Endothelial cell (in vitro differentiated cells): ENCODE measurements around the gene PITHD1. TPM values are rescaled to one million over a fixed set of nuclear protein-coding genes. Genes with fewer than 3 reads are reported as not detected.
A peak's percentile ranks its signal among the peaks of the same experiment; 100 is the strongest.
"Not testable (repeated sequence)": the region's sequence is repeated elsewhere in the genome, so short reads cannot be mapped to it uniquely, and the experiment has no call there.

Experiments
- DNase-seq: peaks from one replicate; pipeline ENCODE4 v3.0.0; 2021; ENCODE audit warnings: low spot score
- H3K27ac Mint-ChIP-seq: one replicate; pipeline ENCODE4 v1.8.0; 2021; ENCODE audit warnings: mixed read lengths, inconsistent platforms; ENCODE audit not compliant: unreplicated experiment
- H3K27me3 Mint-ChIP-seq: one replicate; pipeline ENCODE4 v1.8.0; 2021; ENCODE audit warnings: mild to moderate bottlenecking, moderate library complexity, mixed read lengths, inconsistent platforms; ENCODE audit not compliant: unreplicated experiment
- H3K36me3 Mint-ChIP-seq: one replicate; pipeline ENCODE4 v1.8.0; 2021; ENCODE audit warnings: mild to moderate bottlenecking, low read depth, mixed read lengths, inconsistent platforms; ENCODE audit not compliant: unreplicated experiment
- H3K4me1 Mint-ChIP-seq: one replicate; pipeline ENCODE4 v1.8.0; 2021; ENCODE audit warnings: mild to moderate bottlenecking, mixed read lengths, inconsistent platforms; ENCODE audit not compliant: unreplicated experiment
- H3K4me3 Mint-ChIP-seq: one replicate; pipeline ENCODE4 v1.8.0; 2021; ENCODE audit warnings: mild to moderate bottlenecking, mixed read lengths, inconsistent platforms; ENCODE audit not compliant: unreplicated experiment
- H3K9me3 Mint-ChIP-seq: one replicate; pipeline ENCODE4 v1.8.0; 2021; ENCODE audit warnings: mixed read lengths, inconsistent platforms; ENCODE audit not compliant: unreplicated experiment
- total RNA-seq: library from RNA; stranded (reverse); fragmentation: NEBNext Ultra II Directional; extraction: Animal tissue kit (Norgen Biotek cat#: 25700); gene quantifications from one replicate; pipeline ENCODE4 v1.2.1, GENCODE V29; 2021; ENCODE audit not compliant: unreplicated experiment
- TF ChIP-seq, protein P1 (sequence below): fragments of 200-600 bp; sonication (generic); IDR thresholded peaks from one replicate; pipeline ENCODE4 v1.5.0; 2021; ENCODE audit warnings: antibody characterized with exemption; ENCODE audit not compliant: unreplicated experiment

PITHD1 gene
- total RNA-seq, 1 donor from 2014 or later: 35.4 TPM

DNA sequence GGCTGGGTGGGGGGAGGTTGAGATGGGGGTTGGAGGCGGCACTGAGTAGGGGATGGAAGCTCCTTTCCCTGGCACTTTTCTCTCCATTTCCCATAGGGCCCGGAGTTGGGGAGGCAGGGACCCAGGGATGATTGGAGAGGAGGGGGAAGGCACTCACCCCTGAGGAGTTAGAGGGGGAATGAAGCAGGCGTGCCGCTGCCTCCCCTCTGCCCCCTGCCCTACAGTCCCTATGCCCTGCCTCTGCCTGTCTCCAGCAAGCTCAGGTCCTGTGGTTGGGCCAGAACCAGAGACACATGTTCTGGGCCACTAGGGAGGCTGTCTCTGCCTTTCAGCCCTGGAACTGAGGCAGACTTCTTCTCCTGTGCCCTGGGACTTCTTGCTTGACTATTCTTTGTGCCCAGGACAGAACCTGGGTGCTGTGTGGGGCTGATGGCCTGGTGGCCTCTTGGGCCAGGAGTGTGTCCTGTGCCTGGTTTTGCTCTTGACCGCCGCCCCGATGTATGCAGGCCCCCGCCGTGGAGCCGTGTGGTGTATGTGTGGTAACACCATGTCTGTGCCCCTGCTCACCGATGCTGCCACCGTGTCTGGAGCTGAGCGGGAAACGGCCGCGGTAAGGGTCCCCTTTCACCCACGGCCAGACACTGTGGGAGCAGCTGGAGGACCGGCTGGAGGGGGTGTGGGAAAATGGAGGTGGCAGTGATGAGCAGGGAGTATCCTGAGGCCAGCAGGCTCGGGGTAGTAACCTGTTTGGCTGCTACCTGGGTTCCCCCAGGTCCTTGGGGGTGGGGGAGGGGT lies 14.1 kb downstream of the PITHD1 start:
- Mint-ChIP-seq H3K27ac (peak overlapping the region; percentile 30), H3K9me3 (no peaks in the 10 kb centered on the region), H3K4me1 (peaks cover 14% of the 10 kb centered on the region), H3K36me3 (peaks cover 6% of the 10 kb centered on the region), H3K4me3 (peak overlapping the region; percentile 99), H3K27me3 (peaks cover 9% of the 10 kb centered on the region)
- DNase-seq: no peak
- TF ChIP-seq, protein P1, sequence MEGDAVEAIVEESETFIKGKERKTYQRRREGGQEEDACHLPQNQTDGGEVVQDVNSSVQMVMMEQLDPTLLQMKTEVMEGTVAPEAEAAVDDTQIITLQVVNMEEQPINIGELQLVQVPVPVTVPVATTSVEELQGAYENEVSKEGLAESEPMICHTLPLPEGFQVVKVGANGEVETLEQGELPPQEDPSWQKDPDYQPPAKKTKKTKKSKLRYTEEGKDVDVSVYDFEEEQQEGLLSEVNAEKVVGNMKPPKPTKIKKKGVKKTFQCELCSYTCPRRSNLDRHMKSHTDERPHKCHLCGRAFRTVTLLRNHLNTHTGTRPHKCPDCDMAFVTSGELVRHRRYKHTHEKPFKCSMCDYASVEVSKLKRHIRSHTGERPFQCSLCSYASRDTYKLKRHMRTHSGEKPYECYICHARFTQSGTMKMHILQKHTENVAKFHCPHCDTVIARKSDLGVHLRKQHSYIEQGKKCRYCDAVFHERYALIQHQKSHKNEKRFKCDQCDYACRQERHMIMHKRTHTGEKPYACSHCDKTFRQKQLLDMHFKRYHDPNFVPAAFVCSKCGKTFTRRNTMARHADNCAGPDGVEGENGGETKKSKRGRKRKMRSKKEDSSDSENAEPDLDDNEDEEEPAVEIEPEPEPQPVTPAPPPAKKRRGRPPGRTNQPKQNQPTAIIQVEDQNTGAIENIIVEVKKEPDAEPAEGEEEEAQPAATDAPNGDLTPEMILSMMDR: no peak

DNA sequence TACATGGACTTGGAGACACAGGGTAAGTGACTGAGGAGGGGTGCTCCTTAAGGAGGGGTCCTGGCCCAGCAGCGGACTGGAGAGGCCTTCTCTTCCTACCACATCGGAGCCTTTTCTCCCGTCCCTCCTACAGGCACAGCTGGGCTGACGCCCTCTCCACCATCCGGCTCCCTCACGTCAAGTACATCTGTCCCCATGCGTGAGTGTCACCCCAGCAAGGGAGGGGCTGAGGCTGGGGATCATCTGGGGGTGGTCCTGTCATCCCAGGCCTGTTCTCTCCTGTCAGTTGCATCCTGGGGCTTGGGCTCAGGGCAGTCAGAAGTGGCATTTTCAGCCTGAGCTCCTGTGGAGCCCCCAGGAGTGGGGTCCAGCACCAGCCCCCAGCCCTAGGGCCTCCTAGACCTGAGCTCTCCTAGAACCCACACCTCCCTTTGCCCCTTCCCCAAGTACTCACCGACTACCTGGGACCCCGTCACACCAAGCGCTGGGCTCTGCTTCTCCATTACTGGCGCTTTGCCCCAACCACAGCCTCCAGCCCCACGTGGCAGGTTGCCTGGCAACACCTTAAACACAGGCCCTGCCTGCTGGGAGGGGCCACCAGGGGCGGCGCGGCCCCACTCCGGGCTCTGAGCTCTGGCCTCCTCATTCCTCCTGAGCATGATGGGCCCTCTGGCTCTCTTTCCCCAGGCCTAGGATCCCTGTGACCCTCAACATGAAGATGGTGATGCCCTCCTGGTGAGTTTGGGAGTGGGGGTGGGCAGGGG lies 15.0 kb downstream of the PITHD1 start:
- Mint-ChIP-seq H3K4me1 (peaks cover 14% of the 10 kb centered on the region), H3K9me3 (no peaks in the 10 kb centered on the region), H3K36me3 (peaks cover under 1% of the 10 kb centered on the region), H3K27ac (no peak overlapping the region), H3K4me3 (no peak overlapping the region), H3K27me3 (peaks cover 9% of the 10 kb centered on the region)
- no peak for DNase-seq
- TF ChIP-seq, protein P1: no peak

DNA sequence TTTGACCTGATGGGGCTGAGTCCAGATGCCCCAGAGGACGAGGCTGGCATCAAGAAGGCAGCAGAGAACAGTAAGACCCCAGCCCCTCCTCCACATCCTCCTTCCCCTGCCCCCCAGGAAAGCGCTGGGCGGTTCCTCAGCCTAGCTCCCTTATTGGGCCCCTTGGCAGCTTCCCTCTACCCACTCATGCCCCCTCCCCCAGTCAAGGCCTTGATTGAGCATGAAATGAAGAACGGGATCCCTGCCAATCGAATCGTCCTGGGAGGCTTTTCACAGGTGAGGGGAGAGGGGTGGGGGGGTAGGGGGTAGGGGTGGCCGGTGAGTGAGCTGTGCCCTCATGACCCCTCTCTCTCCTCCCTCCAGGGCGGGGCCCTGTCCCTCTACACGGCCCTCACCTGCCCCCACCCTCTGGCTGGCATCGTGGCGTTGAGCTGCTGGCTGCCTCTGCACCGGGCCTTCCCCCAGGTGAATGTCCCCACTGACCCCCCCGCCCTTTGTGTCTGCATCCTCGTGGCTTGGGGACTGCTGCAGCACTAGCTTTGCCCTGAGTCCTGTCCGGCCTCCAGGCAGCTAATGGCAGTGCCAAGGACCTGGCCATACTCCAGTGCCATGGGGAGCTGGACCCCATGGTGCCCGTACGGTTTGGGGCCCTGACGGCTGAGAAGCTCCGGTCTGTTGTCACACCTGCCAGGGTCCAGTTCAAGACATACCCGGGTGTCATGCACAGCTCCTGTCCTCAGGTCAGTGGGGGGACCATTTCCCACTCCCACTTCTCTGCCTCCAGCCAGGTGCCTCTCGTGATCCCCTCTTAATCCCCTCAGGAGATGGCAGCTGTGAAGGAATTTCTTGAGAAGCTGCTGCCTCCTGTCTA lies 15.9 kb downstream of the PITHD1 start:
- Mint-ChIP-seq H3K9me3 (no peaks in the 10 kb centered on the region), H3K4me1 (peaks cover 14% of the 10 kb centered on the region), H3K27me3 (peaks cover 13% of the 10 kb centered on the region), H3K27ac (no peak overlapping the region), H3K4me3 (no peak overlapping the region), H3K36me3 (no peaks in the 10 kb centered on the region)
- TF ChIP-seq, protein P1: no peak
- no peak for DNase-seq

DNA sequence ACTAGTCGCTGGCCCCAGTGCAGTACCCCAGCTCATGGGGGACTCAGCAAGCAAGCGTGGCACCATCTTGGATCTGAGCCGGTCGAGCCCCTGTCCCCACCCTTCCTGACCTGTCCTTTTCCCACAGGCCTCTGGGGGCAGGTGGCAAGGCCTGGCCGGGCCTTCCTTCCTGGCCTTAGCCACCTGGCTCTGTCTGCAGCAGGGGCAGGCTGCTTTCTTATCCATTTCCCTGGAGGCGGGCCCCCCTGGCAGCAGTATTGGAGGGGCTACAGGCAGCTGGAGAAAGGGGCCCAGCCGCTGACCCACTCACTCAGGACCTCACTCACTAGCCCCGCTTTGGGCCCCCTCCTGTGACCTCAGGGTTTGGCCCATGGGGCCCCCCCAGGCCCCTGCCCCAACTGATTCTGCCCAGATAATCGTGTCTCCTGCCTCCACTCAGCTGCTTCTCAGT lies 16.5 kb downstream of the PITHD1 start:
- Mint-ChIP-seq H3K4me1 (peaks cover 17% of the 10 kb centered on the region), H3K27me3 (peaks cover 13% of the 10 kb centered on the region)
- not testable (repeated sequence) for H3K27ac Mint-ChIP-seq, H3K36me3 Mint-ChIP-seq, H3K4me3 Mint-ChIP-seq, DNase-seq, H3K9me3 Mint-ChIP-seq

DNA sequence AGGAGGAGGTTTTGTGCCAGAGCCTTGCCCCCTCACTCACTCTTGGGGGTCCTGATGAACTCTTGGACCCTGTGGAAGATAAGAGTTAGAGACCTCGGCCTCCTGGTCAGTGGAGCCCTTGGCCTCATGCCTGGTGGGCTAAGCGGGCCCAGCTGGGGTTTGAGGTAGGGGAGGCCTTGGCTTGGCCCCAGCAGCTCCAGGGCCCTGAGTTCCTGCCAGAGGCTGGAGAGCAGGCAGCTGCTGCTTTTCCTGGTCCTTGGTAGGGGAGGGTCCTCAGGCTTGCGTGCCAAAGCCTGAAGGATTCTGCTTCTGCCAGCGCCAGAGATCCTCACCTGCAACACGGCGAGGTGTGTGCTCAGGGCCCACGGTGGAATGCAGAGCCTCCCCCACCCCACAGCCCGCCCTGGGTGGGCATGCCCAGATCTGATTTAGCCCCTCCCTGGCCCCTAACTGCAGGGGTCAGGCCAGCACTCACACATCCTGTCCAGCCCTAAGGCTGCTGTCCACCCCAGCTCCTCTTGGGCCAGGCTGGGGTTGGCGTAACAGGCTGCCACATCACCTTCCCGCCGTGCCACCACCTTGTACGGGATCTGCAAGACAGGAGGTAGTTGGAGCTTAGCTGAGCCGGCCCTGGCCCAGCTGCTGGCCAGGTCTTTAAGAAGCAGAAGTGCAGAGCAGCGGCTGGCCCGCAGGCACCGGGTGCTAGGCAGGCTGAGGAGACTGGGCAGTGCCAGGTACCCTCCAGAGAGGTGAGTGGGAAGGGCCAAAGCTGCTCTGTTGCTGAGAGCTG lies 17.7 kb downstream of the PITHD1 start:
- no peak for DNase-seq
- H3K27me3 Mint-ChIP-seq: peaks cover 10% of the 10 kb centered on the region
- H3K4me3 Mint-ChIP-seq: no peak overlapping the region
- no peak overlapping the region for H3K27ac Mint-ChIP-seq
- H3K4me1 Mint-ChIP-seq: peaks cover 12% of the 10 kb centered on the region
- TF ChIP-seq, protein P1: no peak
- H3K9me3 Mint-ChIP-seq: no peaks in the 10 kb centered on the region
- H3K36me3 Mint-ChIP-seq: no peaks in the 10 kb centered on the region
